ENCODE data around the gene PKD1L1.
"Not testable (repeated sequence)": the region's sequence is repeated elsewhere in the genome, so short reads cannot be mapped to it uniquely, and the experiment has no call there.

Gene PKD1L1

DNA sequence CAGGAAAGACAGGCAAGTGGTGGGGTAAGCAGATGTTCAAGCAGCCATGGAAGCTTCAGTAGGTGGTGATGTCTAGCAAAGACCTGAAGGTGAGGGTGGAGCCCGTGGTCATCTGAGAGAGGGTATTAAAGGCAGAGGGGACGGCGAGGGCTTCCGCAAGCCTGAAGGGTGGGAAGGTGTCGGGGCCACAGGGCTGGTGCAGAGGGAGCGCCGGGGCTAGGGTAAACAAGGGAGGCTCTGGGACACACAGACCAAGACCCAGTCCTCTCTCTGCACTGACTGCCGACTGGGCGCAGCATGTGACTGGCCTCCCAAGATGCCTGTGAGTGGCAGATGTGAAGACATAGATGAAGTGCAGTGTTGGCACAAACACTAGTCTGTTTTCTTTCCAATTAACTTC lies 132.4 kb downstream of the PKD1L1 start:
- DNase-seq, result no peak

DNA sequence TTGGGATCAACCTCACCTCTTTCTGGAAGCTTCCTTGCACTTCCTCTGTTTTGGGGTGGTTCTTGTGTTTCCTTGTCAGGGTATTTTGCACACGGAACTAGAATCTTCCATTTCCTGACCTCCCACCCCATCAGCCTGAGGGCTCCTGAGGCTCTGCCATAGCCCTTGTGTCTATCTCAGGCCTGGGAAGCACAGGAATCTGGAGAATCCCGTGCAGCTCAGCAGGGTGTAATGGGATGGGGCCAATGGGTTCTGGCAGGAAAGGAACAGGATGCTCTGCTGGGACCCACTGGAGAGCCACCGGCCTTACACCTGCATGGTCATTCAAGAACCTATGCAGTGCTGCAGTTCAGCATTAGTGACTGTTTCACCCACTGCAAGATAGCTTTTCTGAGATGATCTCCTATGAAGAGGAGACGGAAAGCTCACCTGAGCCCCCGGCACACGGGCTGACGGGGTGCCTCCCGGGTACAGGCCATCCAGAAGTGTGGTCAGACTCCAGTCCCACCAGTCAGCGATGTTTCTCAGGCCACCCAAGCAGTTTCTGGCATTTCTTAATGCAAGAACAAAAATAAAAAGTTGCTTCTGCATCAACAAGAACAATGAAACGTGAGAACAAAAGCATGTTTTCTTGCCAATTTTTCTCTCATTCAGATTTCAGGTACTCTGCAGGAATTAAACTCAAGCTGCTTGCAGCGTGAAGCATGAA lies 133.2 kb downstream of the PKD1L1 start:
- DNase-seq, result no peak

DNA sequence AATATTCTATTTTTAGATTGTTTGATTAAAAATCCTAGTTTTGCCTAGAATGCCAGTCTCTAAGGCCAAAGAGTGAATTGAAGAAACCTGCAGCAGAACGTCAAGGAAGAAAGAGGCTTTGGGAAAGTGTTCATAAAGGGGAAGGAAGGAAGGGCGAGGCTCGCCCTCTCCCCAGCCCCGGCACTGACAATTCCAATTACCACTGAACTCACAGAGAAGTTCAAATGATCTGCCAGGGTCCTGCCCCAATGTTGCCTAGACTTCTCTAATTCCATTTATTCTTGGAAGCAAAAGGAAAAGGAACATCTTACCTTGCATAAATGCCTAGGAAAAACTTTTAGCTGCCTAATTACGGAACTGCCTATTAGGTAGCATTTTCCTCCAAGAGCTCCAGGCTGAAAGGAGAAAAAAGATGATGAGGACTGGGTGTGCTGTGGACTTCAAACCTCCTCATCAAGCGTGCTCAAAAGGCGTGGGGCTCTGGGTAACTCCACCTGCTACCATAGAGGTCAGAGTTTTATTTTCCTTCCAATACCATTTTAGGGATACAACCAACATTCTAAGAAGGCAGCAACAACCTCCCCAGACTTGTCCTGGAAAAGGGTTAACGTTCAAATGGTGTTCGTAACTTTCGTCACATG lies 134.5 kb downstream of the PKD1L1 start:
- DNase-seq, result no peak

DNA sequence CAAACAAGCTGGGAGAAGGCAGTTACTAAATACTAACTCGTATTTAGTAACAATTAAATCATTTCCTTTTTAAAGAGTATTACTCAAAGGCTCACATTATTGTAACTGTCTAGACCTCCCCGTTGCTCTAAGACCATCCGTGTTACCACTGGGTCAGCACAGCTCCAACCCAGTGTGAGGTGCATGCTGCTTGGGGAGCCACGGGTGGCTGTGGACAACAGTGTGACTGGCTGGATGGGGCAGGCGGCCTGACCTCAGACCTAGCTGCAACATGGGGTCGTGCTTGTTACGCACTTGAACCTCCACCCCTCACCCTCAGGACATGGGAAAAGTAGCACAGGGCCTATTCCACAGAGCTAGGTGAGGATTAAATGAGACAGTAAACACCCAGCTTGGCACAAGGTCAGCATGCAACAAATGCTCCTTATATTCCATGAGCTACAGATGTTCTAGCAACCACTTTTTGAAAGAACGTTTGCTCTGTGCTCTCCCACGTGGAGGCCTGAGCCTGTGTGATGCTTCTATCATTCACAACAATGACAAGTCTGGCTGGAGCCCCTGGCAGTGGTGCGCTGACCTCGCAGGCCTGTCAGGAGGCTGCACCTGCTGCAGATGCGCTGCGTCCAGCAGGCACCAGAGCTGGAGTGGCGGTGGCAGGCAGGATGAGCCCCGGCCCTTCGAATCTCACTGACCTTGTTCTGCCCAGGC lies 135.7 kb downstream of the PKD1L1 start:
- no peak for DNase-seq

DNA sequence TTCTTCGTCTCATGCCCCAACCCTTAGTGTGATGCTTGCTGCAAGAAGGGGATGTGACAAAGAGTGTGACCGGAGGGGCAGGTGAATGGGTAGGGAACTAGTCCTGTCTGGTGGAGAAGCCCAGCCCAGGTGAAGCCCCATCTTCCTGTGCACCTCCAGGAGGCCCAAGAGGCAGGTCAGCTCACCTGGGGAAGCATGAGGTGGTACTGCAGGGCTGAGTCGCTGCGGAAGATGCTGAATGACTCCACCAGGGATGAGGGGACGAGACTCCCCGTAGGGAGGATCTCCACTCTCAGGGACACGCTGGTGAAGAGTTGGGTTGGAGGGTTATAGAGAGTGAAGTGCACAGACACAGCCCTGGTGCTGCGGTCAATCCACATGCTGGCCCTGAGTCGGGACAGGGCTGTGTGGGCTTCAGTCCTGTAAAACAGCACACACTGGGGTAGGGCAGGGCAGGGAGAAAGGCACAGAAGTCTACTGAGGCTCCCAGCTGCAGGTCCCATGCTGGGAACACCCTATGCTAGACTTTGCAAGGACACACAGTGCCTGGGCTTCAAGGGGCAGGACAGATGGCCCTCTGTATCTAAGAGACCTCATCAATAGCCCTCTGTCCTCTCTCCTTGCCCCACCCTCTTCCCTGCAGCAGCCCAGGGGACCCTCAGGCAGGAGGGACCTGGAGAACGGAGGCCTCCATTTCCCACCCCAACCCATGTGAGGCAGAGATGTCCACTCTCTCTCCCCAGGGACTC lies 136.5 kb downstream of the PKD1L1 start:
- DNase-seq, result no peak

DNA sequence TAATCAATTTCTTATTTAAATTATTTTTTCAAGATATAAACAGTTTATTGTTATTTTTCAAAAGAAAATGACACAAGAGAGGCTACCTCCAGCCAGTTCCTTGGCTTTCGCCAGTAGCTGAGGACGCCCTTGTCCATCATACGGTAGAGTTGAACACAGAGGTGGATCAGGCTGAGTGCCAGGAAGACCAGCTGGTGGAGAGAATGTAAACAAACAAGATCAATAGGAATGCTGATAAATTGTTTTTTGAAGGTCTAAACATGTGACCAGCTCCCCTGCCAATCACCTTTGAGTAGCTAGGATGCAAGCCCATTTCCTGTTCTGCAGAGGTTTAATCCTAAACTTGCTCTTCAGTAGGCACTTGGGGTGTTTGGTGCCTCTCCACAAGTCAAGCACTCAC lies 138.9 kb downstream of the PKD1L1 start:
- no peak for DNase-seq

DNA sequence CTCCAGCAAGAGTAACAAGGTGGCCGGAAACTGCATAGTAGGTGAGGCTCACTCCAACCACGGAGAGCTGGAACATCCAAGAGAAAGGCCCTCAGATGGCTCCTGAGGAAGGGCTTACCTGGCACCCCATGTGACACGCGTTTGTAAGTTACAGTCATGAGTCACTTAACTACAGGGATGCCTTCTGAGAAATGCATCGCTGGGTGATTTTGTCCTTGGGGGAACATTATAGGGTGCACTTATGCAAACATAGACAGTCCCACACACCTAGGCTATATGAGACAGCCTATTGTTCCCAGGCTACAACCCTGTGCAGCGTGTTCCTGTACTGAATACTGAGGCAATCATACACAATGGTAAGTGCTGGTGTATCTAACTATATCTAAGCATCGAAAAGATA lies 139.9 kb downstream of the PKD1L1 start:
- DNase-seq, result no peak

DNA sequence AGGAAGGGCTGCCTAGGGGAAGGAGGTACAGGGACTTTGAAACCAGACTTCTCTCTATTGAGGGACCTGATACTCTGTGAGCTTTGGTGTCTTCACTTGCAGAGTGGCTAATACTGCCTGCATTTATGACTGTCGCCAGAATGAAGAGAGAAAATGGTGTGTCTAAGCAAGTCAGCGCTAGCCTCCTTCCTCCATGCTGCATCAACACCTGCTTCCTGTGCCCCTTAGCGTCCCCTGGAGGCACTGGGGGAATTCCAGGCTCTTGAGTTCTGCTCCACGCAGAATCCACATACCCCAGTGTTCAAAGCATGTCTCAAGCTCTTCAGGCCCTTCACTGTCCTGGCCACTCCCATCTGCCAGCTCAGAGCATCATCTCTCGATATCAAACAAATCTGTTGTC lies 140.5 kb downstream of the PKD1L1 start:
- DNase-seq, result no peak

DNA sequence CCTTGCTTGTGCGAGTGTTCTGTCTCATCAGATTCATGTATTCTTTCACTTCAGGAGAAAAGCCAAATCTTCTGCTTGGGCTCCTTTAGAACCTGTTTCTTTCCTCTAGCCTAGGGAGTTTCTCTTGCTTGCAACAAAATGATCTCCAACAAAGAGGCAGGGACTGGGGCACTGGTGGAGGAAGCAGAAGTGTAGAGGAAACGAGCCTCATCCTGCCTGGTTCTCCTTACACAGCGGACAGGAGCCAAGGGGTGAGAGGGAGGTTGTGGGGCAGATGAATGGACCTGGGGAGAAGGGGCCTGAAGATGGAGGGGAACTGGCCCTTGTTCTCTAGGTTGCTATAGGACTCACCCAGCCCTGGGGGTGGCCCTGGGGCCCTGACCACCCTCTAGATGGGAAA lies 141.1 kb downstream of the PKD1L1 start:
- no peak for DNase-seq

DNA sequence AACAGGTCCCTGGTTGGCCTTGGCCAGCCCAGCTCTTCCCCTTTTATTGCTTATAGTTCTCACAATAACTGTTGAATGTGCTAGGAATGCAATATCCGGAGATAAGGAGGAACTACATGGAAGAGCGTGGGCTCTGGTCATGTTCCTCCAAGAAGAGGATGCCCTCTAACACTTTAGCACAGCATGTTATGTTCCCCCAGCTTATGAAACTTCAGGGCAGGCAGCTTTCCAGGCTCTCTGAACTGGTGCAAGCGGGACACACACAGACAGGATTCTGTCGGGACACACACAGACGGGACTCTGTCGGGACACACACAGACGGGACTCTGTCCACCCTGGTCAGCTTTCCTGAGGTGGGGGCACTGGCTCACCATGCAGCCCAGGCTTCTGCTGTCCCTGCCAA lies 141.6 kb downstream of the PKD1L1 start:
- DNase-seq, result no peak

DNA sequence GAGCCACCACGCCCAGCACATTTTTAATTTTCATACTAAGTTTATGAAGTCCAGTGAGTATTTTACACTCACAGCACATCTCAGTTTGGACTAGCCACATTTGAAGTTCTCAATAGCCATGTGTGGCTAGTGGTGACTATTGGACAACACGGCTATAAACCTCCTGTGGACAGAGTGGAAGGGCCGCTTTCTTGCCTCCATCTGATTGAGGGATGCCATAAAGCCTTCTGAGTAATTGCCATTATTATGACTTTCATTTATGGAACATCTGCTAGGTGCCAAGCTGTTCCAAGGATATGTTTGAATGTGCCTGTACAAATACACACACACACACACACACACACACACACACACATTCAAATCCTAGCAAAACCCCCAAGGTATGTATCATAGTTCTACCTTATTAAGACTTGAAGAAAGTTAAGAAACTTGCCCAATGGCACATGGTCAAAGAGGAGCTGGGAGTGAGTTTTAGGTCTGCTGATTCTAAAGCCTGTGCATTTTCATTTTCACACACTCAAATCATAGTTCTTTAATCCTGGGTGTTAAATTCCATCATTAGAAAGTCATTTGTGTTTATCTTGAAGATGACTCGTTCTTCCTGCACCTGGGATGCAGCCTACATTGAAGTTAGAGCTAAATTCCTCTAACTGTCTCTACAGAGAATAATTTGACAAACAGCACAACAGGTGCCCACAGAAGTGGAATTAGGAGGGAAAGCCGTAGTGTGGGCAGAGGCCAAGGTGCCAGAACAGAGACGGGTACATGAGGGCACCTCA lies 143.3 kb downstream of the PKD1L1 start:
- DNase-seq, result no peak

DNA sequence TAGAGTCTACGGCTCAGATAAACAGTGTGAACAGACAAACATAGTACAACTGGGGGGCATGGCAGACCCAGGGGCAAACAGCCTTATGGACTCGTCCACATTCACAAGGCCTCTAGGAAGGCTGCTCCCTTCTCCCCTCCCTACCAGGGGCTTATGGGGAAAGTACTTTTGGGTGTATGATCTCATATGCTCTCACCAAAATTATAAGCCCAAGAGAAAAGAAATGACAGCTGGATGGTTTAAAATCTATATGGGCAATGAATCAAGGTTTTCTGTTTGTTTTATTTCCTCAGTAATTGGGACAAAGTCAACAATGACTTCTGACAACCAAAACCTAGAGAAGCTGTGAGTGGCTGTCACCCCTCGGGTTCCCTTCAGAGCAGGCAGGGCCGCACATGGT lies 144.4 kb downstream of the PKD1L1 start:
- DNase-seq, result no peak

DNA sequence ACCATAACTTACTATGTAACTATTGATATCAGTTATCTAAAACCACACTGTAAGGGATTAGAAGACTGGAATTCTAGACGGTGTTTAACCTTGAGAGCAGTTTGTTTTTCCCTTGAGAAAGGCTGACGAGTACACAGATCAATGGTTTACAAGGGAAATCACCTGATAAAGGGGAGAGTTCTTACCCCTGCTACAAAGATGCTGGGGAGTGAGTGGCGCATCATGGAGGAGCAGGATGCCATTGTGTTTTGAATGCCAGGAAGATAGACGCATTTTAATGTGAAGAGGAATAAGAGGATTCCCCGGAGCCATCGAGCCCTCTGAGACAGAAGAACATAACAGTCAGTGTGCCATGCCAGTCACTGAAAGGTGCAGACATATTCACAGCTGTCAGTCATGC lies 145.2 kb downstream of the PKD1L1 start:
- DNase-seq, result no peak

DNA sequence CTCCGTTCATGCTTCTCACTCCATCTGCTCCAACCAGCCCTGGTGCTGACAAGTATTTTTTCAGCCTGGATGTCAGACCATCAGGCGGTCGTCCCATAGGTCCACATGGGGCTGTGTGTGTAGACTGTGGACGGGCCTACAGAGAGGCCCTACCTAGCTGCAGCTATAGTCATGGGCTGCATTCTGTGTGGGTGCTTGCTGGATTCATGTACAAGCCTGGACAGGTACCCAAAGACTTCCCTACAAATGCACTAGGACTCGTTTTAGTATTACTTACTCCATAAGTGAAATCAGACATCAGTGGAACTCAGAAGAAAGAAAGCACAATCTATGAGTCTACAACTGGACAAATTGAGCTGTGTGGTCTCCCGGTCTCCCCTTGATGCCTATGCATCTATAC lies 146.8 kb downstream of the PKD1L1 start:
- DNase-seq, result no peak

DNA sequence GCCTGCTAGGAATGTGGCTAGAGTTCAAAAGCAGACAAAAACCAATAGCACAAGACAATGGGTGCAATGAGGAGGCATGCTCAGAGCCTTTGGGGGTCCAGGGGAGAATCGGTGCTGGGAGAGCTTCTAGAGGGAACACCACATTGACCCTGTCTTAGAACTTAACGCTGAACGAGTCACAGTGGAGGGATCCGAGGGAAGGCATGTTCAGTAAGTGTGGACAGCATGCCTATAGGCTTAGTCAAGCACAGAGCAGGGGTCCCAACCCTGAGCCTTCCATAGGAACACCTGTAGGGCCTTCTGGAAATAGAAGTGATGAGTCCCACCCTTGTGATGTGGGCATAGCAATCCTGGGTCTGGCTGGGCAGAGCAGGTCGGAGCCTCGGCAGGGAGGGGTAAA lies 148.7 kb downstream of the PKD1L1 start:
- no peak for DNase-seq

DNA sequence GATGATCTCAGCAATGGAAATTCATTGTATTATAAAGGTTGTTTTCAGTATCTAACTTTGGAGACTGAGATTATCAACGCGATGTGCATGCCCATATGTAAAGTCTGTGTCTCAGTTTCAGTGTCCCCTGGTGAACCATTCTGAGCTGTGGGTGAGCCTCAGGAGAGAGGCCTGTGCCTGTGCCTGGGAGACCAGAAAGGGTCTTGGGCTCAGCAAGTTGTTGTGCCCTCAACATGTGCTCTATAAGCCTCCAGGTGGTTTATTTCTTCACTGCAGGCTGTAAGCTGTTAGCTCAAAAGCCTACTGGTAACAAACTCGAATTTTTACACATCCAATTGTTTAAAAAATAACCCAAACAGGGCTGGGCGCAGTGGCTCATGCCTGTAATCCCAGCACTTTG lies 151.9 kb downstream of the PKD1L1 start:
- DNase-seq, result no peak

DNA sequence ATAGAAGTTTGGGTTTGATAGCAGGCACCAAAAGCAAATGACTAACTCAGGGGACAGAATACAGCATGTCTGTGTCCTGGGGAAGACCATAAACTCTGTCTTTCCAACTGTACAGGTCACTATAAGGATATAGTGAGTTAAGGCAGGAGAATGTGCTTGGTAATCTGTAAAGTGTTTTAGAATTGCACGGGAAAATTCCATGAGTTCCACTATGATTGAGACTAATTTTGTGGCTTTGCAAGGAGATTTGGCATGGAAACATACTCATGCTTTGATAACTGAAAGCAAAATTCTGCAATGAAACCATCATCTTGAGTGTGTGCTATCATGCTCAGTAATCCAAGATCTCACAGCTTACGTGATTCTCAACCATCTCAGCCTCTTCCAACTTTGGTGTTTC lies 152.6 kb downstream of the PKD1L1 start:
- no peak for DNase-seq

DNA sequence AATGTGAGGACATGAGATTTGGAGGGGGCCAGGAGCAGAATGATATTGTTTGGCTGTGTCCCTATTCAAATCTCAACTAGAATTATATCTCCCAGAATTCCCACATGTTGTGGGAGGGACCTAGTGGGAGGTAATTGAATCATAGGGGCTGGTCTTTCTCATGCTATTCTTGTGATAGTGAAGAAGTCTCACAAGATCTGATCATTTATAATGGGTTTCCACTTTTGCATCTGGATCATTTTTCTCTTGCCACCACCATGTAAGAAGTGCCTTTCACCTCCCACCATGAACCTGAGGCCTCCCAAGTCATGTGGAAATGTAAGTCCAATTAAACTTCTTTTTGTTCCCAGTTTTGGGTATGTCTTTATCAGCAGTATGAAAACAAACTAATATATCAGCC lies 153.1 kb downstream of the PKD1L1 start:
- DNase-seq, result not testable (repeated sequence)

DNA sequence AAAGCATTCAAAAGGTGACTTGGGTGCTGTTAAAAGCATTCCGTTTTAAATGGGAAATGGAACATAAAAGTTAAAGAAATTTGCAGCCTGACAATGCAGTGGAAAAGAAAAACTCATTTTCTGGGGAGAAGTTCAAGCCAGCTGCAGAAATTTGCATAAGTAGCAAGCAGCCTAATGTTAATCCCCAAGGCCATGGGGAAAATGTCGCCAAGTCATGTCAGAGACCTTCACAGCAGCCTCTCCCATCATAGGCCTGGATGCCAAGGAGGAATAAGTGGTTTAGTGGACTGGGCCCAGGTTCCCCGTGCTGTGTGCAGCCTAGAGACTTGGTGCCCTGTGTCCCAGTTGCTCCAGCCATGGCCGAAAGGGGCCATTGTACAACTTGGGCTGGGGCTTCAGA lies 154.2 kb downstream of the PKD1L1 start:
- DNase-seq, result no peak

DNA sequence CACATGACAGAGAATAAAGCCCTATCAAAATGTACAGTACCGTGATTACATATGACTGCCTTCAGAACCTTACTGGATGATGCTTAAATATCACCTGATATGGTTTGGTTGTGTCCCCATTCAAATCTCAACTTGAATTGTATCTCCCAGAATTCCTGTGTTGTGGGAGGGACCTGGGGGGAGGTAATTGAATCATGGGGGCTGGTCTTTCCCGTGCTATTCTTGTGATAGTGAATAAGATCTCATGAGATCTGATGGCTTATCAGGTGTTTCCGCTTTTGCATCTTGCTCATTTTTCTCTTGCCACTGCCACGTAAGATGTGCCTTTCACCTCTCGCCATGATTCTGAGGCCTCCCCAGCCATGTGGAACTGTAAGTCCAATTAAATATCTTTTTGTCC lies 155.1 kb downstream of the PKD1L1 start:
- not testable (repeated sequence) for DNase-seq

DNA sequence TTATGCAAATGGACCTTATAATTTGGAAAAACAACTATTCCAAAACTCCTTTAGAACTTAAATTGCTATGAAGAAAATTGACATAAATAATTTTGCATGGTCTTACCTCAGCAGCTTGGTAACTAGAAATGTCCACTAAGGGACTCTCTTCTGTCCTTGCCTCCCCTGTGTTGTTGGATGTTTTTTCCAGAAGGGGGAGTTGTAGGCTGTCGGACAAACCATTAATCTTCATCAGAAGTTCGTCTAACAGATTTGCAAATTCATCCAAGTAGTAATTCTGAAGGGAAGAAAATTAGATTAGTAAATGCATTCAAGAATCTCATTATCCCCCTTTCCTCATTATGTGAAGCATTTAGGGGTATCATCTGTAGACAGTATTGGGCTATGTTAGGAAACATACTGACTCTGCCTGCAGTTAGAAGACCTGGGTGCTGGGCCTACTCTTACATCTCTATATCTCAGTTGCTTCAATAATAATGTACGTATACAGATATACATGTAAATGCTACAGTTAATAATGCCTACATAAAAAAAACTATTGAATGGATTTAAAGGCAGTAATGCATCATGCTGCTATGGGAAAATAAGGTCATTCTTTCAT lies 155.6 kb downstream of the PKD1L1 start:
- no peak for DNase-seq

DNA sequence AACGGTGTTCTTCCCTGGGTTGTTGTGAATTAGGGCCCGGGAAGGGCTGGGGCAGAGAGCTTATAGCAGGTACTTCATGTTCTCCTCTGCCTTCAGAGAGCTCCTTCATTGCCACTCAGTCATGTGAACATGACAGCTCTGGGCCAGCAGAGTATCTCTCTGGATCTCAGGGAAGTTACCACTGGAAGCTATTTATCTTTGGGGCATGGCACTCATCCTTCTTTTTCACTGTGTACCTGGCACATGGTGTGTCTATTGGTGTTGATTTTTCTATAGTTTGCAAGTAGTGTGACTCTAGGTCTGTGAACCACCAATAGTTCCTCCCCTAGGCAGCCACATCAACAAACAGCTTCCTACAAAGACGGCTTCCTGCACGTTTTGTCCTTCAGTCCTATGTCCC lies 156.6 kb downstream of the PKD1L1 start:
- no peak for DNase-seq

Measured in activated CD4-positive, alpha-beta T cell treated with anti-CD3 and anti-CD28 coated beads, Interleukin-2, amount 50 U/mL, for 16 hours (primary cell).